Globus pallidus (tissue), 1 donor: ENCODE results near the gene PLXNA1.

Experiments used
- DNase-seq: peaks from one replicate; pipeline ENCODE4 v3.0.0-alpha.2; 2015; ENCODE audit warnings: low spot score

Gene PLXNA1

DNA sequence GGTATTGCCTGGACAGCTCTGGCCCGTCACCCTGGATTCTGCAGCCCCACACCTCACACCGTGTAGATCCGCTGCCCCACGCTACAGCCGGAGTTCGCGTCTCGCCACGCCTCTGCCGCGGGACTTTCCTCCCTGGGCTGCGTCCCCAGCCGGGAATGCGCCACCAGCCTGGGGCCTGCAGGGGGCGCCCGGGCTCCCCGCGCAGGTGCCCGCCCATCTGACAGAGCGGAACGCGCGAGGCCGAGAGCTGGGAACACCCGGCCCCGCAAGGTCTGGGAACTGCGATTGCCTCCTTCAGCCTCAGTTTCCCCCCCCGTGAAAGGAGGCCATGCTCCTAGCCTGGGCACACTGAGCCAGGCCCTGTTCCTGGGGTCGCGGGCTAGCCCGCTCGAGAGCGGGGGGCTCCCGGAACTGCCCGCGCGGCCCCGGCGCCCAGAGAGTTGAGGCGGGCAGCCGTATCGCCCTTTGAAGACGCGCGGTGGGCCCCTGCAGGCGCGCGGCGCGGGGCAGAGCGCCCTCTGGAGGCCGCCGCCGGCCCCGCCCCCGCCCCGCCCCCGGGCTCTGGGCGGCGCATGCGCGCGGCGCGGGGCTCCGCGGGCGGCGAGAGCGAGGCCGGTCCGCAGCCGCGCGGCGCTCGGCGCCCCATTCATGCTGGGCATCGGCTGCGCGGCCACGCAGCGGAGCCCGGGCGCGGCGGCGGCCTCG is at the start of gene PLXNA1:
Gene PLXNA1 (plus strand): TSS at position 645 of the 705 bp plus-strand sequence. CDS start 5,479 bp downstream, outside the sequence.
- DNase-seq, result peak; percentile 52

DNA sequence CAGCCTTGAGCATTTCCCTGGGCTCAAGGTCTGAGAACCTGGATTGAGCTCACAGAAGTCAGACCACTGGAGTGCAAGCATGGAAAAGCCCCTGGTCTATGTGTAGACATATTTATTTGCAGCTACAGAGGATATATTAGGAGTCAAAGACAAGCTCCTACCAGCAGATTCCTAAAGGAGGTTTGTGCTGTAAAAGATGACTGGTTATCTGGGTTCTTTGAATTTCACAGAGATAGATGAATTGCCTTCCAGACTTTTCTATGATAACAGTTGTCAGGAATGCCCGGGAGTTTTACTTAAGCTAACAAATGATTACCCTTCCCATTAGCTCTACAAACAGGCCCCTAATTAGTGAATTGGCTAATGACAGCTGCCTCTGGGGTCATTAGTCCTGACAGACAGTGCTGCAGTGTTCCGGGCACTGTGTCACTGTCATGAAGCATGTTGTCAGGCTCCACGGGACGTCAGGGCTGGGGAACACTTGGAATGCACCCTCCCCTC is 48.8 kb upstream of the PLXNA1 start:
- DNase-seq, result no peak

DNA sequence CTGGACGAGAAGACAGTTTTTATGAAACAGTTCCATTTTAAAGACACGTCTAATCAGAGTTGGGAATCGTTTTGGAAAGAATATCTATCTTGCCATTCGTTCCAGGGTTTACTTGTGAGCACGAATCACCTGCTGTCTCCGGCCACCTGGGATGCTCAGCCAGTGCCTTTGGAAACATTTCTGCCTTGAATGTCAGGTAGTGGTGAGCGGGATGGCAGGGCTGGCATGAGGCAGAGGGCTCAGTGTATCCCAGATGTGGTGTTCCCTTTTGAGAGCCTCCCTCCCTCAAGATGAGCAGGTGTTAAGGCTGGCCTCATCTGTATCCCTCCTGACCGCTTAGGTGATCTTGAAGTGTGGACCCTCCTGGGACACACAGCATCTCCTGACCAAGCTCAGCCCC is 47.9 kb upstream of the PLXNA1 start:
- DNase-seq, result no peak

DNA sequence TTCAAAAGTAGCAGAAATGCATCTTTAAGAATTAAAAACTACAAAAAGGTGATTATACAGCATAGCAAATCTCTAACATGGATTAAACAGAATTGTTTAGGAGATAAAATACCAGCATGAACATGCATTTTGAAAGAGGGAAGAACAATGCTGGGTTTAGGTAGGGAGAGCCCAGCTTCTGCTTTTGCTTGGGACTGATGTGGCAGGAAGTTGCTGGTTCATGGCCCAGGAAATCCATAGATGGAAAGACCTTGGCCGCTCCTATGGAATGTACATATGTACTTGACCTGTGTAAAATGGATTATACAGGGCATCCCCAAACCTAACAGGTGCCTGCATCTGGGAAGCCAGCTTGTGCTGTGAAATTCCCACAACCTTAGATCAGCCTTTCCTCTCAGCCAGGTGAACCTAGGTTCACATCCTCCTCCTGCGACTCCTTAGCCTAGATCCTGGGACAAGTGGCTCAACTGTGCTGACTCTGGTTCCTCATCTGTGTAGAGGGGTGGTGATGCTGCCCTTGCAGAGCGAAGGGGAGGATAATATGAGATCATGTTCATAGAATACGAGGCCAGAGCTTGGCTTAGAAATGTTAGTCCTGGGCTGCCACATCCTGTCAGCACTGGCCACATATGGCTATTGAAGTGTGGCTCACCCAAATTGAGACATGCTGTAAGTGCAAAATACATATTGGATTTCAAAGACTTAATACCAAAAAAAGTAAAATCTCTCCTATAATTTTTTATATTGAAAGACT is 47.0 kb upstream of the PLXNA1 start:
- no peak for DNase-seq

DNA sequence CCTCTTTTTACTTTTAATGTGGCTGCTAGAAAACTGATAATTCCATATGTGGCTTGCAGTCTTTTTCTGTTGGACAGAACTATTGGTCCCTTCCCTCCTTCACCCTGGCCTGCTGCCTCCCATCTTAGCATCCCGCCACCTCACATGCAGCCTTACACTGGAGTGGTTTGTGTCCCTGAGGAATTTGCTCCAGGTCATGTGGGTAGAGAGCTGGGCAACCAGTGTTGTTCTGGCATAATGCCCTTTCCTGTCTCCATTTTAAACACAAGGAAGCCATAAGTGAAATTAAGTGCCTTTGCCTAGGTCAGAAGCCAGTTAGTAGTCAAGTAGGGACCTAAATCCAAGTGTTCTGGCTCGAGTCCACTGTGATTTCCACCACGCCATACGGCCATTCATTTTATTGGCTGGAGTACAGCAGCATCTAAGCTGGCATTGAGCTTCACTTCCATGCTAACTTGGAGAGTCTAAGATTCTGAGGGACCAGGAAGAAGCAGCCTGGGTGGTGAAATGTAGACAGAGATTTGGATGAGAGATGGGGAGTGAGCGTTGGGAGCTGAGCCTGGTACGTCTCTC is 46.0 kb upstream of the PLXNA1 start:
- DNase-seq, result no peak

DNA sequence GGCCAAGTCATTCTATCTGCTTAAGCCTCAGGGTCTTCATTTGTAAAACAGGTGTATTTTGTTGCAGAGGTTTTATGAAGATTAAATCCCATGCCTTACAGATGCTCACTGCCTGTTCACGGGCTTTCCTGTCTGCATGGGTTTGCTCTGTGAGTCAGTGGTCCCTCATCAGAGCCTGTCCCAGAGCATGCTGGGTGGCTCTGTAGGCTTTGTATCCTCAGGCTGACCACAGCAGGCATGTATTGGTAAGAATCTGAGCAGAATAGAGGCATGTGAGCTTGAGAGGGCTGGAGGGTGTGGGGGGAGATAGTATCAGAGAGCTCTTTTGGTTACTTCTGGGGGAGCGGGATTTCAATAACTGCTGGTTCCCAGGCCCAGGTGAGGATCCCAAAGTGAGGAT is 45.4 kb upstream of the PLXNA1 start:
- DNase-seq, result no peak

DNA sequence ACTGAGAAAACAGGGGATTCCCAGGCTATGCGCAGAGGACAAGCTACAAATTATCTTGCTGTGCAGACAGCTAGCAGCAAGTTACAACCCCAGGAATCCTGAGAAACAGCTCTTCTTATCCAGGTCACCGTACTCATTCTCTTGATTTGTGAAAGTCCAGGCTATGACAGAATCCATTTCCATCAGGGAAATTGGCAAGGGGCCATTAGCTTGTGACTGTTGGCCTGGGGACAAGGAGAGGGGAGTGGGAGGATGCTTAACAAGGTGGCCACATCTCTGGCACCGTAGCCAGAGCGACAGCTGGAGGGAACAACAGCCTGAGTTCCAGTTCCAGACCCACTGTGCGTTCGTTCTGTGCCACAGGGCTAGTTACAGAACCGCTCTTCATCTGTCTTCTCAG is 44.9 kb upstream of the PLXNA1 start:
- DNase-seq, result no peak

DNA sequence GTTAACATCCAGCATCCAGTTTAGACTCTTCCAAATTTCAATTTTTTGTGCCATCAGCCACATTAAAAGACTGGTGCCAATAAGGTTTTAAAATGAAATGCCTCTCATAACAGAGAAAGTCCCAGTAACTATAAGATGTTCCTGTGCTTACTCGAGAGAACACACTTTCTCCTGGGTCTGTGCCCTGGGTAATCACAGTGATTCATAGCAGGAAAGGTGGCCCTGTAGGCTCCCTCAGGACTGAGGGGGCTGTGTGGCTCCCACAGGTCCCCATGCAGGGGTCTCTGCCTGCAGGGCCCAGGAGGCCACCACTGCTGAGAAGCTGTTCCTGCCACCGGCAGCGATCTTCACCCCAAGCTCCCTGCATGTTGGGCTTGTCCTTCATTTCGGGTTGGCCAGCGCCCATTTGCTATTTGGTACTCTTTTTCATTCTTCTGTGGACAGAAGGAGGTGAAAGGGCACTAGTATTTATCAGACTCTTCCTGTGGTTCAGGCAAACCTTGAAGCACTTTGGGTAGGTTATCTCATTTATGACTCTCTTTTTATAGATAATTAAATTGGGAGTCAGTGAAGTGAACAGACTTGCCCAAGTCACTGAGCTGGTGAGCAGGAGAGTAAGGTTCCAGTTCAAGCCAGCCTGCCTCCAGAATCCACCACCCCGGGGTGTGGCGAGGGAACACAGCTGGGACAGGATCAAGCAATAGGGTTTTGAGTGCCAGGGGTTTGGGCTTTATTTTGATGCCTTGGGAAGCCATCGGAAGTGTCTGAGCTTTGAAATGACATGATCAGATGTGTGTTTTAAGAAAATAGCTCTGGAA is 44.2 kb upstream of the PLXNA1 start:
- no peak for DNase-seq

DNA sequence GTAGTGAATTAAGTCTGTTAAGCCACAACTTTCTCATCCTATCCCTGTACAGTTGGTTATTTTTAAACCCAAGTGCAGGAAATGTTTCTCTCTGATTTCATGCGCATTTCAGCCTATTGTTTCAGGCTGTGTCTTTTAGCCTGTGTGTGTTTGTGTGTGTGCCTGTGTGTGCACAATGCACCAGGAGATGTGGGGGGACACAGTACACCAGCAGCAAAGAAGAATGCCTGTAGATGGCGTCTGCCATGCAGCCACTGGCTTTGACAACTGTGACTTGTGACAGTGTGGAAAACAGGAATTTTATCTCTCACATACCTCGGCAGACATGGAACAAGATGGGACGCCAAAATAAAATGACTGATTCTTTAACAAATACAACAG is 43.6 kb upstream of the PLXNA1 start:
- DNase-seq, result peak; percentile 43

DNA sequence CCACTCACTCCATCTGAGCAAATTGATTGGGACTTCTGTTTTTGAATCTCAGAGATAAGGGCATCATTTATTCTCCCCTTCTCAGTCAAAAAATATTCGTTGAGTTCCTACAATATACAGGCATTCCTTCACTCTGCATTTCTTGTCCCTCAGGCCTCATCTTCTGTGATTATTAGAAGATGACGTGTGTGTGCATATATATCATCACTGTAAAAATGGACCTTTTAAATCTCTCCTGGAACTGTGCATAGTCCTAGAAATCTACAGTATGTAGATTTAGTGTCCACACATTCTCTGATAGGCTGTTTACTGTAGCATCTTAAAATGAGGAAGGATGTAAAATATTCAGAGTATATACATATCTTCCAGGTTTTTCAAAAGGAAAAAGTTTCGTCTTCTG is 43.2 kb upstream of the PLXNA1 start:
- DNase-seq, result no peak

DNA sequence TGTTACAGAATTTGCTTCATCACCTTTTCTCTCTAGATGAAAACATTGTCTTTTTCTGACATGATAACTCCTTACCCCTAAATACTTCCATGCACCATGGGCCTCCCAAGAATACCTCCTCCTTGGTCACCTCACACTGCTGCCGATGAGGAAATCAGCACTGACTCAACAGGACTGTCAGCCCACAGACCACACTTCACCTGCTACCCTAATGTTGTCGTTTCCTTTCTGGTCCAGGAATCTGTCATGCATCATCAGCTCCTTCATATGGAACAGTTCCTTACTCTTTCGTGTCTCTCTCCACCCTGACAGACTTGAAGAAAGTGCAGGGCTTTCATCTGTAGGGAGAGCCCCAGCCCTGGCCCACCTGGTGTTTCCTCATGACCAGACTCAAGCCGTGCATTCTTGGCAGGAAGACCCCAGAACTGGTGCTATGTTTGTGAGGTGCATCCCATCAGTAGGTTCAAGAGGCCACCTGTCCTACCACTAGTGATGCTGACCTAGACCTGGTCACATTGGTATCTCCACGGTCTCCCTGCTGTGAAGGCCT is 41.1 kb upstream of the PLXNA1 start:
- DNase-seq, result no peak

DNA sequence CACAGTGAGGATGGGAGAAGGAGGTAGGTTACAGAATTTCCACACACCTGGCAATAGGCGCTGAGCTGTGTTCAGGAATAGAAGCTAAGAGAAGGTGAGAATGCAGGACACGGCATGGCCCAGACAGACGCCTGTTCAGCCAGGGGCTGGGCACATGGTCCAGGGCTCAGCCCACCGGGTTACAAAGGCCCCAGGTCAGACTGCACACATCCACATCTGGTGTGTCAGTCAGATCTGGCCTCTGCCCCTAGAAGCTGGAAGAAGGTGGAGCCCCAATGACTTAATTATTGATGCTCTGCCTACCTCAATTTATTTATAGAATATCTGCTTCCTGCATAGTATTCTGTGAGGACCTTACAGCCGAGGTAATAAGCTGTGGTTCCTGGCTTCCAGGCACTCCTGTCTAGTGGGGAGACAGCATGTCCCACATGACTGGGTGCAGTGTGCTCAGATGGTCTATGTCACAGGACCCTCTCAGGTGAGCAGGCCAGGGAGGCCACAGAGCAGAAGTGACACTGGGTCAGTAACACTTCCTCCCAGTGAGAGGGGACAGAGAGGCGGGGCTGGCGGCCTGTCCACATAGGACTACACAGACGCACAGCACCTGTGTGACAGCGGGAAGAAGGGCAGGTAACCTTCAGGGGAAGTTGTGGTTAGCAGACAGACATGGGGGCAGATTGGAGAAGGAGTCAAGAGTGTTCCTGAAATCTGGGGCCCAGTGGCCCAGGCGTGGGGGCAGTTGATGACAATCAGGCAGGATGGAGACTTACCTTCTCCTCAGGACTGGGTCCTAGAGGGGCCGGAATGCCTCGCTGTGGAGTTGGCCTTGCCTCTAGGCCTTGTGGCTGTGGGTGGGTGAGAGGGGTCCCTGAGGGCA is 38.6 kb upstream of the PLXNA1 start:
- DNase-seq, result no peak

DNA sequence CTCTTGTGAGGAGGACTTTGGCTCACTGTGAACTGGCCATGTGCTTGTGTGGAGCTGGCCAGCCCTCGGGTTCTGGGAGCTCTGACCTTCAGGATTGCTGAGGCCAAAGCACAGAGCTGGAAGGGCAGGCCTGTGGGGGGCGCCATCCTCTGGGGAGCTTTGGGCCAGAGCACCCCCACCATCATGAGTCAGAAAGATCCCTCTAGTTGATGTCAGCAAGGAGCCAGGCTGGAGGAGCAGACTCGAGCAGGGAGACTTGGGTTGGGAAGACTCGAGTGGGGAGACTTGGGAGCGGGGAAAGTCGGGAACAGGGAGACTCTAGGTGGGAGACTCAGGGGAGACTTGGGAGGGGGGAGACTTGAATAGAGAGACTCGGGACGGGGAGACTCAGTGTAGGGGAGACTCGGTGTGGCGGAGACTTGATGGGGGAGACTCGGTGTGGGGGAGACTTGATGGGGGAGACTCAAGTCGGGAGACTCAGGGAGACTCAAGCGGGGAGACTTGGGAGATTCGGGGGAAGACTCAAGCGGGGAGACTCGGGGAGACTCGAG is 37.7 kb upstream of the PLXNA1 start:
- no peak for DNase-seq

DNA sequence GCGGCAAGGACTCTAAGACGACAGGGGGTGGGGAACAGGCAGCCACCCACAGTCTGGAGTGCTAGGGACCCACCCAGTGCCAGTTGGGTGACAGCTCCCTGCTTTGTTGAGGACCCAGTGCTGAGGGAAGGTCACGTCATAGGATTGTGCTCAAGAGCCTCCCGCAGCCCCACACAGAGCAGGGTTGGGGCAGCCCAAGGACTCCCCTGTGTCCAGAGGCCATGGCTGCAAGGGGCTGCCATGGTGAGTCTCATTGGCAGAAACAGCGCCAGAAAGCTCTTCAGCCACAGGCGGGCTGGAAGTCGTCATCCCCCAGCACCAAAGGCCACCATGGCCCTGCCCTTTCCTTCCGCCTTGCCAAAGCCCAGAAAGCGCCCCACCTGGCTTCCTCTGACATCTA is 37.0 kb upstream of the PLXNA1 start:
- DNase-seq, result no peak

DNA sequence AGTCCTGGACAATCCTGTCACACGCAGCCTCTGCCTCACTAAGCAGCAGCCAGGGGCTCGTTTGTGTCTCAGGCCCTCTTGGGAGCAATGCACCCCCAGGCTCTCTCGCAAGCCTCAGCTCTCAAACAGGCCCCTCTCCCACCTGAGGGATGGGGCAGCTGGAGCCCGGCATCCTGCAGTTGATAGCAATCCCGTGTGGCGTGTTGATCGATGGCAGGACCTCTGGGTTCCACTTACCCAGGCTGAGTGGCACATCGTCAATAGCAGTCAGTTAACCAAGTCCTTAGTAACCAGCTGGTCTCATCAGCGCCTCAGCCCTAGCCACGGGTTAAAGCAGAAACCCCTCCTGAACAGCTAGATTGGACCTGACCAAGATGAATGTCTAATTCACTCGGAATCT is 36.5 kb upstream of the PLXNA1 start:
- no peak for DNase-seq

DNA sequence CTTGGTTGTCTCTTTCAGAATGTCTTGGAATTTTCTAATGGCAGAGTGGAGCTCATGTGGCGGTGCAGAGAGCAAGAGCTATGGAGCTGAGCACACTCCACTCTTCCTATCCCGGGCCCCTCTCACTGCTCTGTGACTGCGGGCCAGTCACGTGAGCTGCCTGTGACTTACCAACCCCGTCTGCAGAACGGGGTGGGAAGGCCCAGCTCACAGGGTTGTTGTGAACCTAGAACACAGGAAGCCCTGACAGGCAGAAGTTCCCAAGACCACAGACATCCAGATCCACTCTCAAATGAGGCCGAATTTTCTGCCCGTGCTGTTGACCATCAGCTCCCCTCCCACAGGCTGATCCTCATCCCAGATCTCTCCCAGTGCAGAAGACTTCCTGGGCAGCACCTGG is 35.5 kb upstream of the PLXNA1 start:
- no peak for DNase-seq

DNA sequence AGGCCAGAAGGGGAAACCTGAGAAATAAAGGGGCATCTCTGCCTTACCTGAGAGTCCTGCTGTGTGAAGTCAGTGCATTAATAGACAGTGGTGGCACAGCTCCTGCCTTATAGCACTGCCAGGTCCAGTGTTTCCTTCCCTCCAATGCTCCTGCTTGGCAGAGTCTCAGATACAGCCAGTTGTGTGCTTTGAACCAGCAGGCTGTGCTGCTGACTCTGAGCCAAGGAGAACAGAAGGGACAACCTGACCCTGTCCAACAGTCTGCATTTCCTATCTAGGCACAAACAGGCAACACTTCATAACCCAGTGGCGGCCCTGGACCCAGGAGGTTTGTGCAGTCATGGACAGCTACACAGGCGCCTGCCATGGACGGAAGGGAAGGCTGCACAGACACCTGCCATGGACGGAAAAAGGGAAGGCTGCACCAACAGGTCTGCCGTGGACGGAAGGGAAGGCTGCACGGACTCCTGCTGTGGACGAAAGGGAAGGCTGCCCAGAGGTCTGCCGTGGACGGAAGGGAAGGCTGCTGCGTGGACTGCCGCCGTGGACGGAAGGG is 33.9 kb upstream of the PLXNA1 start:
- DNase-seq, result no peak

DNA sequence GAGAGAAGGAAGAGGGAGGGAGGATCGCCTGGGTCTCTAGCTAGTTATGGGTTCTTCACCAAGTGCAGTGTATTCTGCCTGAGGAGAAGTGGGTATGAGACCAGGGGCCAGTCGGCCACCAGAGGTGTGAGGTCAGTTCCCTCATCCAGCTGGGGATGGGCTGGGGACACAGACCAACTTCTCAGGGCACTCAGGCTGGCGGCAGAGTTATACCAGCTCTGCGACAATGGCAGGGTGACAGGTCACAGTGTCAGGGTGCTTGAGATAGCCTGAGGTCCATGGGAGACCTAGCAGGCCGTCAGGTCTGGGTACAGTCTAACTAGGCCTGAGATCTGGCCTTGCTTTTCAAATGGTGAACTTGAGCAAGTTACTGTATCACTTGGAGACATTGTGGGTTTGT is 31.4 kb upstream of the PLXNA1 start:
- no peak for DNase-seq

DNA sequence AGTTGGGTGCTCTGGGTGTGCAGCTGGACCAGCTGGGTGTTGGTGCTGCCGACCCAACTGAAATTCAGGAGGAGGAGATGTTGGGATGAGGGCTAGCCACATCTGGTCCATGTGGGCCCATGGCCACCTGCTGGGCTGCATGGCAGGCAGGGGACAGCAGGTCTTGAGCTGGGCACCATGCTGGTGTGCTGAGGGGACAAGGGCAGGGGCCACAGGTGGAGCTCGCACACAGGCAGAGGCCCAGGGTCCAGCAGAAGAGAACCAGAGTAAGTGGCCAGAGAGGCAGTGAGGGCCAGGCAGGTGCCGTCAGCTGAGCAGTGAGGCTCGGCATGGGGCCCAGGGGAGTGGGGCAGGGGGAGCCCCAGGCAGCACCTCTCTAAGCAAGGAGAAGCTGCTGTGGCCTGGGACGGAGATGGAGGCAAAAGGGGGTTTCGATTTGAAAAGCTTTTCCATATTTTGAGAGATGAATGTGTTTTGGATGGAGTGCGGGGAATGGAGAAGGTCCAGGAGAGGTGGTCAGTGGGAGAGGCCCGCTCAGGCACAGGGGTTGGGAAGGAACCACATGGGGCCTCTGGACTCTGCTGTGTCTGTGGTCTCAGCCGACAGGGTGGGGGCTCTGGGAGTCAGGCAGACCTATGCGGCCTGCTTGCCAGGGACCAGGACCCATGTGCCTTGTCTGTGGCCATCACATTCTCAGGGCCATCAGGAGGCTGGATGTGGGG is 30.5 kb upstream of the PLXNA1 start:
- DNase-seq, result no peak
